Cardiac septum (tissue), 1 donor: ENCODE data around the gene SYK. TPM values are rescaled to one million over a fixed set of nuclear protein-coding genes. Genes with fewer than 3 reads are reported as not detected.

ENCODE experiments used
- DNase-seq: peaks from one replicate; pipeline ENCODE4 v3.0.0-alpha.2; 2020; ENCODE audit warnings: low spot score
- intact Hi-C: fragments of 100-400 bp; cut with DNase I; formaldehyde crosslinking; loops from one replicate; pipeline ENCODE4 v1.14.0; 2022
- total RNA-seq: library from RNA; stranded (reverse); fragmentation: NEBNext Ultra II Directional; extraction: Animal tissue kit (Norgen Biotek cat#: 25700); gene quantifications from one replicate; pipeline ENCODE4 v1.2.1, GENCODE V29; 2021
- donor health status: DM: no; HTN: no; CAD: no.

Gene SYK
- total RNA-seq, 1 donor from 2014 or later, result 4.7 TPM

- intact Hi-C loops, result no loop called here
- DNase-seq, result no peak
Observed at GRCh38 chr9:90894986-90895687, 93.5 kb downstream of the SYK start.

GRCh38 chr9:90895786-90896185 is 94.2 kb downstream of the SYK start:
- no peak for DNase-seq
- intact Hi-C loops, result no loop called here

GRCh38 chr9:90896231-90896630 is 94.6 kb downstream of the SYK start:
- intact Hi-C loops, result no loop called here
- no peak for DNase-seq

- intact Hi-C loops, result no loop called here
- no peak for DNase-seq
Observed at GRCh38 chr9:90898228-90898627, 96.6 kb downstream of the SYK start.

GRCh38 chr9:90899287-90899686 is 97.7 kb downstream of the SYK start:
- intact Hi-C loops, result no loop called here
- no peak for DNase-seq

- no peak for DNase-seq
- intact Hi-C loops, result no loop called here
Observed at GRCh38 chr9:90900130-90900529, 98.5 kb downstream of the SYK start.

- intact Hi-C loops, result no loop called here
- no peak for DNase-seq
Observed at GRCh38 chr9:90901933-90902332, 100.3 kb downstream of the SYK start.

- intact Hi-C loops, result no loop called here
- DNase-seq, result no peak
Observed at GRCh38 chr9:90903766-90904424, 102.3 kb downstream of the SYK start.

GRCh38 chr9:90904706-90905478 is 103.3 kb downstream of the SYK start:
- DNase-seq, result no peak
- intact Hi-C loops, result no loop called here

- intact Hi-C loops, result no loop called here
- no peak for DNase-seq
Observed at GRCh38 chr9:90905822-90906221, 104.2 kb downstream of the SYK start.

GRCh38 chr9:90906316-90907055 is 104.9 kb downstream of the SYK start:
- no peak for DNase-seq
- intact Hi-C loops, result no loop called here

GRCh38 chr9:90907056-90907445 is 105.4 kb downstream of the SYK start:
- intact Hi-C loops, result no loop called here
- DNase-seq, result no peak

GRCh38 chr9:90907790-90908189 is 106.2 kb downstream of the SYK start:
- DNase-seq, result no peak
- intact Hi-C loops, result no loop called here

GRCh38 chr9:90909225-90909624 is 107.6 kb downstream of the SYK start:
- DNase-seq, result no peak
- intact Hi-C loops, result no loop called here

GRCh38 chr9:90909747-90910283 is 108.2 kb downstream of the SYK start:
- intact Hi-C loops, result loop anchor here (5.0 kb wide), 1 partner anchor 772 kb away; no protein-coding TSS in a partner anchor
- DNase-seq, result no peak

GRCh38 chr9:90914196-90914595 is 112.6 kb downstream of the SYK start:
- no peak for DNase-seq
- intact Hi-C loops, result loop anchor here (5.0 kb wide), 1 partner anchor 768 kb away; no protein-coding TSS in a partner anchor

GRCh38 chr9:90914868-90915483 is 113.4 kb downstream of the SYK start:
- DNase-seq, result peak; percentile 89
- intact Hi-C loops, result loop anchor here (5.0 kb wide), 3 partner anchors 512 to 812 kb away; no protein-coding TSS in a partner anchor

GRCh38 chr9:90915693-90916092 is 114.1 kb downstream of the SYK start:
- intact Hi-C loops, result loop anchor here (5.0 kb wide), 2 partner anchors 512 to 812 kb away; no protein-coding TSS in a partner anchor
- no peak for DNase-seq

GRCh38 chr9:90916147-90916734 is 114.6 kb downstream of the SYK start:
- intact Hi-C loops, result loop anchor here (5.0 kb wide), 2 partner anchors 511 to 811 kb away; no protein-coding TSS in a partner anchor
- no peak for DNase-seq
